Heart left ventricle (tissue), 16 donors: Measurements from ENCODE around the gene RCE1. TPM values are rescaled to one million over a fixed set of nuclear protein-coding genes. Genes with fewer than 3 reads are reported as not detected.

ENCODE experiments used
- ATAC-seq, 4 donors: fragments of 200-7000 bp; cut with Tn5 transposase; one replicate each; pipeline ENCODE4 v1.9.1; 2020 to 2022; ENCODE audit warnings: moderate library complexity in 4 of 4, mild to moderate bottlenecking in 3 of 4, moderate number of reproducible peaks in 1 of 4
- DNase-seq, 5 donors: peaks; one replicate each; pipeline ENCODE4 v3.0.0-alpha.2; 2020
- H3K27ac ChIP-seq, 12 donors: fragments of 200-600 bp; sonication (generic) in 4 of 12; one replicate each; pipeline versions ENCODE4 v1.5.0 to v1.8.0; 2016 to 2022; ENCODE audit warnings: mild to moderate bottlenecking in 2 of 12
- H3K27me3 ChIP-seq, 9 donors: fragments of 200-600 bp; sonication (generic) in 2 of 9; one replicate each; pipeline versions ENCODE4 v1.5.1 to v1.8.0; 2016 to 2022; ENCODE audit warnings: mild to moderate bottlenecking in 3 of 9
- H3K36me3 ChIP-seq, 9 donors: fragments of 200-600 bp; sonication (generic) in 2 of 9; one replicate each; pipeline versions ENCODE4 v1.5.0 to v1.8.0; 2018 to 2022; ENCODE audit warnings: mild to moderate bottlenecking in 2 of 9
- H3K4me1 ChIP-seq, 12 donors: fragments of 200-600 bp; sonication (generic) in 4 of 12; one replicate each; pipeline versions ENCODE4 v1.5.0 to v1.8.0; 2016 to 2022; ENCODE audit warnings: mild to moderate bottlenecking in 3 of 12
- H3K4me3 ChIP-seq, 12 donors: fragments of 200-600 bp; sonication (generic) in 4 of 12; one replicate each; pipeline versions ENCODE4 v1.5.0 to v1.8.0; 2017 to 2022; ENCODE audit warnings: mild to moderate bottlenecking in 9 of 12, moderate library complexity in 4 of 12
- H3K9me3 ChIP-seq, 12 donors: fragments of 200-600 bp; sonication (generic) in 4 of 12; one replicate each; pipeline versions ENCODE4 v1.5.0 to v1.8.0; 2016 to 2022; ENCODE audit warnings: mild to moderate bottlenecking in 1 of 12
- POLR2A ChIP-seq, 2 donors: fragments of 450-650 bp; IDR thresholded peaks; one replicate each; pipeline ENCODE4 v1.6.1; 2017; ENCODE audit warnings: antibody characterized with exemption in 2 of 2, mild to moderate bottlenecking in 2 of 2, moderate library complexity in 2 of 2
- WGBS, 4 donors: extraction: QIAGEN DNeasy Blood & Tissue Kit in 2 of 4; methylation state at CpG; one replicate each; pipeline versions ENCODE4 v1.1.5 to v1.1.7; 2013 to 2018; 5-methylcytosine and 5-hydroxymethylcytosine counted together
- intact Hi-C, 10 donors: fragments of 100-400 bp; cut with DNase I; formaldehyde crosslinking; loops; one replicate each; pipeline versions ENCODE4 v1.11.1 to v1.14.2; 2022
- polyA plus RNA-seq, 2 donors: library from polyadenylated mRNA; stranded (reverse); fragments of 200-250 nt; gene quantifications; one replicate each; pipeline ENCODE4 v1.2.3, GENCODE V29; 2013
- total RNA-seq, 9 donors: library from RNA; depleted of rRNA in 2 of 9; stranded (reverse); fragments of >200 nt in 2 of 9; fragmentation: NEBNext Ultra II Directional in 3 of 9; extraction: Animal tissue kit (Norgen Biotek cat#: 25700) in 3 of 9; gene quantifications; one replicate each; pipeline versions ENCODE4 v1.1.0 to v1.2.4, GENCODE V29; 2016 to 2023
- TF ChIP-seq, protein P1 (sequence below), 12 donors: fragments of 200-600 bp; sonication (generic) in 4 of 12; IDR thresholded peaks; one replicate each; pipeline versions ENCODE4 v1.5.0 to v1.8.0; 2018 to 2022; ENCODE audit warnings: antibody characterized with exemption in 12 of 12, mild to moderate bottlenecking in 5 of 12
- donor health status: ischemic (EF 13 %, LVEDD 7.1; RV severe dilation, severe dysfunction).
- donor health status: healthy with polysubstance abuse.
- donor health status: DM: no; HTN: yes; CAD: no.
- donor health status: DM: no; HTN: no; CAD: no.
- donor health status: ischemic (EF 25% LVEDD 6.9; RV normal size, moderate dysfunction).
- donor health status: ischemic (EF 25% LVEDD 5.7; RV mildly dilated, moderate dysfunction).
- donor health status: healthy.
- donor health status: DM: yes; HTN: yes; CAD: no.
- donor health status: ischemic (EF 35%, LVEDD 5.7; RV mildly dilated, moderate dysfunction).
- donor health status: nonischemic (EF 11% LVEDD 7.7; RV severe dilation, severe dysfunction).
- donor health status: DM: yes; HTN: yes; CAD: no.
- donor health status: PGD.
- donor health status: ischemic (EF 29% LVEDD 5.4; RV normal size, mild dysfunction).
- donor health status: nonischemic (EF 23%, LVEDD 6.1; RV moderate dilation, normal function).

Gene RCE1
- total and polyA plus RNA-seq, 11 donors = 2.1 to 9.5 (median 5.0) TPM

DNA sequence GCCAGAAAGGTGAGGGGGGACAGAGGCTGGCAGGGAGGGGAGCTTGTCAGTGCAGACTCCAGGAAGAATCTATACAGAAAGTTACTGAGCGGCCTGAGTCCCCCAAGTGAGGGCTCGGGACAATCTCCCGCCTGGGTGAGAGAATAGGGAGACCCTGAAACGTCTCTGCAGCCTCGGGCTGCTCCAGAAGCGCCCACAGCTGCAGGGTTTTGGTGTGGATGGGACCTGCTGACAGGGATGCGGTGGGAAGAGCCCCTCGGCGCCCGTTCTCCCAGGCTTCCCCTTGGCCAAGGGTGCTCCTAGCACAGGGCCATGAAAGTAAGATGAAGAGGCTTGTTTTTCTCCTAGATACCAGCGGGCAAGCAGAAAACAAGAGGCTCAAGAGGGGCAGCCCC, 743 bp upstream of the RCE1 start:
- H3K36me3 ChIP-seq = peaks cover 0 to 51% (median 25%) of the 10 kb centered on the region in 9 donors
- H3K9me3 ChIP-seq = no peaks in the 10 kb centered on the region
- no peaks in the 10 kb centered on the region for H3K27me3 ChIP-seq
- intact Hi-C loops = loop anchor here in 1 of 10 donors (10.0 kb wide), 1 partner anchor 248 kb away; the partner anchor contains the start of genes CCDC87 and CCS
- peak overlapping the region; percentile 81 to 100 (median 92) for H3K4me3 ChIP-seq
- WGBS, 4 donors = 0 to 2% (median 1%) methylated on average over 6 to 11 of the region's 11 CpGs
- no peak for TF ChIP-seq POLR2A (IDR thresholded peaks at IDR 0.05)
- TF ChIP-seq, protein P1, sequence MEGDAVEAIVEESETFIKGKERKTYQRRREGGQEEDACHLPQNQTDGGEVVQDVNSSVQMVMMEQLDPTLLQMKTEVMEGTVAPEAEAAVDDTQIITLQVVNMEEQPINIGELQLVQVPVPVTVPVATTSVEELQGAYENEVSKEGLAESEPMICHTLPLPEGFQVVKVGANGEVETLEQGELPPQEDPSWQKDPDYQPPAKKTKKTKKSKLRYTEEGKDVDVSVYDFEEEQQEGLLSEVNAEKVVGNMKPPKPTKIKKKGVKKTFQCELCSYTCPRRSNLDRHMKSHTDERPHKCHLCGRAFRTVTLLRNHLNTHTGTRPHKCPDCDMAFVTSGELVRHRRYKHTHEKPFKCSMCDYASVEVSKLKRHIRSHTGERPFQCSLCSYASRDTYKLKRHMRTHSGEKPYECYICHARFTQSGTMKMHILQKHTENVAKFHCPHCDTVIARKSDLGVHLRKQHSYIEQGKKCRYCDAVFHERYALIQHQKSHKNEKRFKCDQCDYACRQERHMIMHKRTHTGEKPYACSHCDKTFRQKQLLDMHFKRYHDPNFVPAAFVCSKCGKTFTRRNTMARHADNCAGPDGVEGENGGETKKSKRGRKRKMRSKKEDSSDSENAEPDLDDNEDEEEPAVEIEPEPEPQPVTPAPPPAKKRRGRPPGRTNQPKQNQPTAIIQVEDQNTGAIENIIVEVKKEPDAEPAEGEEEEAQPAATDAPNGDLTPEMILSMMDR (IDR thresholded peaks at IDR 0.05) = no peak
- ATAC-seq (peak in 1 of 4 donors; percentile 6), DNase-seq (no peak)
- peak overlapping the region; percentile 94 to 100 (median 96) for H3K27ac ChIP-seq
- H3K4me1 ChIP-seq = peaks cover 7 to 35% (median 24%) of the 10 kb centered on the region in 12 donors

DNA sequence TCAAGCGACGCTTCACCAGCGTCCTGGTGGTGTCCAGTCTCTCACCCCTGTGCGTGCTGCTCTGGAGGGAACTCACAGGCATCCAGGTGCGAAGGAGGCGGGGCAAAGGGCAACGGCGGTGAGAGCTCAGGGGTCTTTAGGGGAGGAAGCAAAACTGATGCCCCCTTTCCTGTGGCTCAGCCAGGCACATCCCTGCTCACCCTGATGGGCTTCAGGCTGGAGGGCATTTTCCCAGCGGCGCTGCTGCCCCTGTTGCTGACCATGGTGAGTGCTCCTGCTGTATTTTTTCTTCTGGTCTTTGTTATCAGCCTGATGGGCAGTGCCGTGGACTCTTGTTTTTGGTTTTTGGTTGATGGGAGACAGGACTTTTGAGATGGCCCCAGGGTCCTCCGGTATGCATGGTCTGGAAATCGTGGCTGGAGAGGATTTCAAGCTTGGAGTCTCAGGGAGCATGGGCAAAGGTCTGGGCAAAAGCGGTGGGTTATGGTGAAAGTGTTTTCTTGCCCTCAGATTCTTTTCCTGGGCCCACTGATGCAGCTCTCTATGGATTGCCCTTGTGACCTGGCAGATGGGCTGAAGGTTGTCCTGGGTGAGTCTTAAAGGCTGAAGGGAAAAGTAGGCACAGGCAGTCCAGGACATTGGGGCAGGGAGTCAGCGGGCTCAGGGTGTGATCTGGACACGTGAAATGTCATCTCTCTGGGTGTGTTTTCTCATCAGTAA, 695 bp downstream of the RCE1 start:
- Histone ChIP-seq H3K4me1 (peaks cover 7 to 35% (median 24%) of the 10 kb centered on the region in 12 donors), H3K27ac (peak overlapping the region; percentile 94 to 100 (median 96)), H3K4me3 (peak overlapping the region; percentile 81 to 100 (median 92)), H3K27me3 (no peaks in the 10 kb centered on the region), H3K36me3 (peaks cover 0 to 54% (median 34%) of the 10 kb centered on the region in 9 donors), H3K9me3 (no peaks in the 10 kb centered on the region)
- 14 to 24% (median 15%) methylated on average over 11 to 16 of the region's 16 CpGs for WGBS, 4 donors
- intact Hi-C loops = loop anchor here in 1 of 10 donors (10.0 kb wide), 1 partner anchor 249 kb away; the partner anchor contains the start of genes CCDC87 and CCS
- ATAC-seq (peak in 1 of 4 donors; percentile 16), DNase-seq (no peak)
- TF ChIP-seq POLR2A (IDR thresholded peaks at IDR 0.05) = no peak
- TF ChIP-seq, protein P1 (IDR thresholded peaks at IDR 0.05) = no peak

DNA sequence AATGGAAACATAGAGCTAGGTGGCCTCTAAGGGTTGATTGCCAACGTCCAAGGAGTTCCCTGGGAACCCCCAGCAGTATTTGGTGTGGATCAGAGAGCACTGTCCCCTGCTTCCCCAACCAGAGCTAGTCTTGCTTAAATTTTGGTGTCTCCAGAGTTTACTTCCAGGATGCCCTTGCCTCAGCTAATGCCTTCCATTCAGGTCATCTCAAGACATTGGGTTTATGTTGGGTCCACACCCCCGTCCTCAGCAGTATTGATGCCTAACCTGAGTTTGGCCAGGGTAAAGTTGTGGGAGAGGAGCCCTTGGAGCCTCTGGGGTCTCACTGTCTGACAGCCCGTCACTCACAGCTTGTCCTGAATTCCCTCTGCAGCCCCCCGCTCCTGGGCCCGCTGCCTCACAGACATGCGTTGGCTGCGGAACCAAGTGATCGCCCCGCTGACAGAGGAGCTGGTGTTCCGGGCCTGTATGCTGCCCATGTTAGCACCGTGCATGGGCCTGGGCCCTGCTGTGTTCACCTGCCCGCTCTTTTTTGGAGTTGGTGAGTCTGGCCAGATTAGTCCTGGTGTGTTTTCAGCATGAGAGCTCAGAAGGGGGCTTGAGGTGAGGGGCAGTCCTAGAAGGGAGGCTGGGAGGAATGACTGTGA, 1.4 kb downstream of the RCE1 start:
- WGBS, 4 donors = 87 to 93% (median 90%) methylated on average over 7 to 12 of the region's 12 CpGs
- DNase-seq = no peak
- Histone ChIP-seq H3K4me3 (peak overlapping the region in 6 of 12 donors; percentile 81 to 100 (median 94)), H3K27ac (peak overlapping the region in 1 of 12 donors; percentile 97), H3K27me3 (no peaks in the 10 kb centered on the region), H3K4me1 (peaks cover 7 to 35% (median 24%) of the 10 kb centered on the region in 12 donors), H3K36me3 (peaks cover 0 to 51% (median 33%) of the 10 kb centered on the region in 9 donors), H3K9me3 (no peaks in the 10 kb centered on the region)
- ATAC-seq = no peak
- TF ChIP-seq, protein P1 (IDR thresholded peaks at IDR 0.05) = no peak
- no peak for TF ChIP-seq POLR2A (IDR thresholded peaks at IDR 0.05)
- intact Hi-C loops = loop anchor here in 1 of 10 donors (10.0 kb wide), 1 partner anchor 250 kb away; the partner anchor contains the start of genes CCDC87 and CCS
